HG03520 (cell line): ENCODE results near the gene HIPK4.
"Not testable (repeated sequence)": the region's sequence is repeated elsewhere in the genome, so short reads cannot be mapped to it uniquely, and the experiment has no call there.

ENCODE experiments used
- ATAC-seq: cut with Tn5 transposase; IDR thresholded peaks from one replicate; pipeline ENCODE4 v1.9.1; 2021; ENCODE audit warnings: mild to moderate bottlenecking, moderate library complexity; ENCODE audit not compliant: unreplicated experiment

The HIPK4 gene

GRCh38 chr19:40341601-40342482 is 48.1 kb downstream of the HIPK4 start:
- ATAC-seq: no peak

DNA sequence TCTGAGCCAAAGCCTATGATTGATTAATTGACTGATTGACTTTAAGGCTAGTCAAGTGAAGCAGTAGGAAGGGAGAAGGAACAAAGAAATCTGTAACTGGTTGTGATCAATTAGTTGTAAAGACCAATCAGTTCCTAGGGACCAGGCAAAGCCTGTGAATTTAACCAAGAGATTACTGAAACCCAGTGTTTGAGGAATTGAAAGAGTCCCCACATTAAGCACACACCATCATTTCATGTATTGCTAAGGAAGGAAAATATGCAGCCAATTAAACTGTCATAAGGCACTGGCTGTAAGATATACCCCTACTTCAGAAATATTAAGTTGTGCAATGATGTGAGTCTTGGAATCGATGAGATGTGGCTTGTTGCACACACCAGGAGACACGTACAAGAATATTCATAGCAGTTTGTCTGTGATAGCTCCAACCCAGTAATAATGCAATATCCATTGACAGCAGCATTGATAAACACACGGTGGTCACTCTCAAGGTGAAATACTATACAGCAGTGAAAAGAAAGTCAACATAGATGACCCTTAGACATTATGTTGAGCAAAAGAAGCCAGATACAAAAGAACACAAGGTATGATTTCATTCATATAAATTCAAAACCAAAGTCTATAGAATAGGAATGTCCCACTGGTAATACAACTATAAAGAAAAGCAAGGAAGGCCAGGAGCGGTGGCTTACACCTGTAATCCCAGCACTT is 50.8 kb downstream of the HIPK4 start:
- ATAC-seq: no peak

DNA sequence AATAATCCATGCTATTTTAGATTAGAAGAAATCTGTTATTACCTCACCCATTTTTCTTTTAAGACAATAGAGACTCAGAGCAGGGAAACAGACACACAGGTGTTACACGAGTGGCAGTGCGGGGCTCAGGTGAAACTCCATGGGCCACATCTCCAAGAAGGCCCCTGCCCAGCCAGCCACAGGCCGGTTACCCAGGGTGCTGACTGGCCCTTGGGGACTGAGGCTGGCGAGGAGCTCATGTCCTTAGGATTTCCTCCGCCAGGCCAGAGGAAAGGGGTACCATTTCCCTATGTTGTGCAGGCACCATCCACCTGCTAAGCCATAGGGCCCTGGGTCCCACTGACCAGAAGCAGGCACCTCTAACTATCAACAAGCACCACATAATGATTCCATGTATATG is 52.4 kb downstream of the HIPK4 start:
- ATAC-seq: no peak

GRCh38 chr19:40337107-40337506 is 52.9 kb downstream of the HIPK4 start:
- no peak for ATAC-seq

DNA sequence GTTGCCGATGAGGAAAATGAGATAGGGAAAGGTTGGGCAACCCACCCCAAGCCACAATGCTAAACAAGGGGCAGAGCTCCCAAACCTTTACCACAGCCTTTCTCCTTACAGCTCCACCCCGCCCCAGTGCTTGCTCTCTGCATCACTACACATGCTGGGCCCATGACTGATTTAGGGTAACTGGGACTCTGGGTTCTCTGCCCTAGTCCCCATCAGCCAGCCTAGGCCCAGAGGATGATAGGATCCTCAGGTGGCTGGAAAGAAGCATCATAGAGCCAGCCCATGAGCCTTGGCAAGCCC is 53.4 kb downstream of the HIPK4 start:
- ATAC-seq: no peak

GRCh38 chr19:40335855-40336600 is 54.0 kb downstream of the HIPK4 start:
- ATAC-seq: no peak

DNA sequence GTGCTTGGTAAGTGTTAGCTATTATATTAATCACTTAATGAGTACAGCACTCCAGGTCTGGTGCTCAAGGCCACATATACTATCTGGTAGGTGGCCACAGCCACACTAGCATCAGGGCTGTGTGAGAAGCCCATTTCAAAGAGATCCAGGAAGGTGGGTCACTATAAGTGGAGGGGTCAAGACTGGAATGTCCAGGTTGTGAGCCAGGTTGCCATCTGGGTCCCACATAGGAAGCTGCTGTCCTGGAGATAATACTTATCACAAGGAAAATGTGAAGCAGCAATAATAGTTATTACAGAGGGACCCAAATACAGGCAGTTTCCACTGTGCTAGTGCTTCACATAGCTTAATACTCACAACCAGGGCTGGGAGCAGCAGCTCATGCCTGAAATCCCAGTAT is 54.9 kb downstream of the HIPK4 start:
- ATAC-seq: no peak

DNA sequence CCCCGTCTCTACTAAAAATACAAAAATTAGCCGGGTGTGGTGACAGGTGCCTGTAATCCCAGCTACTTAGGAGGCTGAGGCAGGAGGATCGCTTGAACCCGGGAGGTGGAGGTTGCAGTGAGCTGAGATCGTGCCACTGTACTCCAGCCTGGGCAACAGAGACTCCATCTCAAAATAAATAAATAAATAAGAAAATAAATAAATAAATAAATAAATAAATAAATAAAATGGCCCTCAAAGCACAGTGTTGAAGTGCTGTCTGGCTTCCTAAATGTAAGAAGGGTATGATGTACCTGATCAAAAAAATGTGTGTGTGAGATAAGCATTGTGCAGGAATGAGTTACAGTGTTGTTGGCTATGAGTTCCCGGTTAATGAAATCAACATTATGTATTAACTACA is 56.9 kb downstream of the HIPK4 start:
- ATAC-seq: not testable (repeated sequence)

DNA sequence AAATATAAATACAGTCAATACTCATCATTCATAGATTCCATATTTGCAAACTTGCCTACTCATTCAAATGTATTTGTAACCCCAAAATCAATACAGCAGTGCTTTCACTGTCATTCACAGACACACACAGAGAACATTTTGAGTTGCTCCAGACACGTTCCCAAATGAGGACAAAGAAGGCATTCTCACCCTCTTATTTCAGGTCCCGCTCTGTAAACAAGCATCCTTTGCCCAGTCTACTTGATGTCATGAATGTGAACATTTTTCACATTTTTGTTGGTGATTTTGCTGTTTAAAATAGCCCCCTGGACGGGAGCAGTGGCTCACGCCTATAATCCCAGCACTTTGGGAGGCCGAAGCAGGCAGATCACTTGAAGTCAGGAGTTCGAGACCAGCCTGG is 57.3 kb downstream of the HIPK4 start:
- no peak for ATAC-seq

GRCh38 chr19:40331052-40331451 is 58.9 kb downstream of the HIPK4 start:
- no peak for ATAC-seq
